ENCODE results near the gene LONP1.

LONP1 gene

GRCh38 chr19:5696196-5697021, 23.5 kb downstream of the LONP1 start:
- H3K27me3 ChIP-seq (ENCODE audit: insufficient read depth, low read depth): no peaks in the 10 kb centered on the region
- no peak for TF ChIP-seq CTCF (conservative IDR thresholded peaks at IDR 0.05; ENCODE audit: low read depth, low read length)
- H4K20me1 ChIP-seq (ENCODE audit: insufficient read depth): peaks cover 6% of the 10 kb centered on the region; the same call in 1 of the 2 replicates
- peaks cover 12% of the 10 kb centered on the region; the same call in 1 of the 2 replicates for H3K36me3 ChIP-seq (ENCODE audit: insufficient read depth)
- H3K4me2 ChIP-seq: no peak overlapping the region
- H2AFZ ChIP-seq (ENCODE audit: low read depth): no peak overlapping the region
- H3K4me1 ChIP-seq (ENCODE audit: low read depth, poor library complexity, severe bottlenecking): no peaks in the 10 kb centered on the region
- H3K79me2 ChIP-seq (ENCODE audit: insufficient read depth, low read depth): peaks cover 23% of the 10 kb centered on the region
- no peak overlapping the region for H3K27ac ChIP-seq
- H3K4me3 ChIP-seq (IDR thresholded peaks at IDR 0.05; ENCODE audit: insufficient read depth, low read depth, low read length): no peak overlapping the region
- H3K9ac ChIP-seq: no peak overlapping the region

GRCh38 chr19:5695649-5696195, 24.2 kb downstream of the LONP1 start:
- no peak overlapping the region for H3K4me2 ChIP-seq
- H3K9ac ChIP-seq: no peak overlapping the region
- H3K36me3 ChIP-seq (ENCODE audit: insufficient read depth): peaks cover 12% of the 10 kb centered on the region; the same call in 1 of the 2 replicates
- TF ChIP-seq CTCF (conservative IDR thresholded peaks at IDR 0.05; ENCODE audit: low read depth, low read length): no peak
- H2AFZ ChIP-seq (ENCODE audit: low read depth): no peak overlapping the region
- no peaks in the 10 kb centered on the region for H3K4me1 ChIP-seq (ENCODE audit: low read depth, poor library complexity, severe bottlenecking)
- no peak overlapping the region for H3K27ac ChIP-seq
- no peak overlapping the region for H3K4me3 ChIP-seq (IDR thresholded peaks at IDR 0.05; ENCODE audit: insufficient read depth, low read depth, low read length)
- H4K20me1 ChIP-seq (ENCODE audit: insufficient read depth): peaks cover 6% of the 10 kb centered on the region; the same call in 1 of the 2 replicates
- H3K79me2 ChIP-seq (ENCODE audit: insufficient read depth, low read depth): peaks cover 30% of the 10 kb centered on the region
- no peaks in the 10 kb centered on the region for H3K27me3 ChIP-seq (ENCODE audit: insufficient read depth, low read depth)

DNA sequence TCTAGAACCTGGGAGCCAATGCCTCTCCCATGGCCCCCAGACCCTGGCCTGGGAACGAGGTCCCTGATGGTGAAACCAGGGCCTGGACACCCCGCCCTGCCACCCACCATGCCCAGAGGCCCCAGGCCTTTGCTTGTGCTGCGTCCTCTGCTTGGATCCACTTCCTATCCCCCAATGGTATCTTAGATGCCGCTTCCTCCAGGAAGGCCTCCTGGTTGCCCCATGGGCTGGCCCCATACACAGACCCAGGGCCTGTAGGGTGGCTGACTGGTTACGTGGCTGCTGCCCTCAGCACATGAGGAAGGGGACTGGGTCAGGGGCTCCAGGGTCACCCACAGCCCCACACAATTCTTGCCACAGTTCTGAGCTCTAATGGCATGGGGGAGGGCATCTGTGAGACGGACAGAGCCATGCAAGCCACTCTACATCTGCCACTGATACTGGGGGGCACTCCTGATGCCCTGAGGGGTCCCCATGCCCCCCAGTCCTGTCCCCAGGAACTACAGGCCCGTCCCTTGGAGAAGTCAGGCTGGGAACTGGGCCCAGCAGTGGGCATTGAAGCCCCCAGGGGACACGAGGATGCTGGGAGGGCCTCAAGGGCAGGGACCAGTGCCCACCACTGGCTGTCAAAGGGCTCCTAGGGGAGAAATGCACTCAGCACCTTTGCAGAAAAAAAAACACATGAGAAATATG, 24.8 kb downstream of the LONP1 start:
- Histone ChIP-seq H3K36me3 (ENCODE audit: insufficient read depth) (peaks cover 12% of the 10 kb centered on the region; the same call in 1 of the 2 replicates), H4K20me1 (ENCODE audit: insufficient read depth) (peaks cover 6% of the 10 kb centered on the region; the same call in 1 of the 2 replicates), H3K27ac (no peak overlapping the region), H2AFZ (ENCODE audit: low read depth) (no peak overlapping the region), H3K4me2 (no peak overlapping the region), H3K27me3 (ENCODE audit: insufficient read depth, low read depth) (no peaks in the 10 kb centered on the region), H3K79me2 (ENCODE audit: insufficient read depth, low read depth) (peaks cover 36% of the 10 kb centered on the region), H3K9ac (no peak overlapping the region), H3K4me3 (IDR thresholded peaks at IDR 0.05; ENCODE audit: insufficient read depth, low read depth, low read length) (no peak overlapping the region), H3K4me1 (ENCODE audit: low read depth, poor library complexity, severe bottlenecking) (no peaks in the 10 kb centered on the region)
- TF ChIP-seq CTCF (conservative IDR thresholded peaks at IDR 0.05; ENCODE audit: low read depth, low read length): no peak

DNA sequence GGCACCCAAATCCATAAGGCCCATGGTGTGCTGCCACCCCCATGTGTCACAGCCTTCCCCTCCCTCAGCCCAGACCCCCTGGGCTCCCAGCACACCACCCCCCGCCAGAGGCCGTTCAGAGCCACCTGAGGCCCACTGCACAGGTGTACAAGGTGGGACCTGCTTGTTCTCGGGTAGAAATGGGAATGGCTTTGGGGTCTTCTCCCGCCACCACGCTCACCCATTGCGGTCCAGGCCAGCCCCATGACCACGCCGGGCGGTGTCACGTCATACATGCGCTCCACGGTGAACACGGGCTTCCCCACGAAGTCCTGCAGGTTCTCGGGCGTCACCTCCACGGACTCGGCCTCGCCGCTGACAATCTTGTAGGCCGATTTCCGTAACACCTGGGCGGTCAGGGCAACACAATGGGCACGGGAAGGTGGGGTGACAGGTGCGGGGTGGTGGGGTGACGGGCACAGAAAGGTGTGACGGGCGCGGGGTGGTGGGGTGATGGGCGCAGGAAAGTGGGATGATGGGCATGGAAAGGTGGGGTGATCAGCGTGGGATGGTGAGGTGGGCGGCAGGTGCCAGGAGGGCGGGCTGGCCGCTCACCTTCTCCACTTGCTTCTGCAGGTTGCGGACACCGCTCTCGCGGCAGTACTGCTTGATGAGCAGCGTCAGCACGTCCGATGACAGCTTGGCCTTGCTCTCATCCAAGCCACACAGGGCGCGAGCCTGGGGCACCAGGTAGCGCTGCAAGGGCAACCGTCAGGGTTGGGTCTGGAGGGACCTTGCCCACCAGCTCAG, 25.6 kb downstream of the LONP1 start:
- no peak for TF ChIP-seq CTCF (conservative IDR thresholded peaks at IDR 0.05; ENCODE audit: low read depth, low read length)
- Histone ChIP-seq H3K4me2 (no peak overlapping the region), H3K4me3 (IDR thresholded peaks at IDR 0.05; ENCODE audit: insufficient read depth, low read depth, low read length) (no peak overlapping the region), H3K27ac (no peak overlapping the region), H3K27me3 (ENCODE audit: insufficient read depth, low read depth) (no peaks in the 10 kb centered on the region), H3K36me3 (ENCODE audit: insufficient read depth) (peaks cover 12% of the 10 kb centered on the region; the same call in 1 of the 2 replicates), H3K4me1 (ENCODE audit: low read depth, poor library complexity, severe bottlenecking) (peaks cover 4% of the 10 kb centered on the region), H2AFZ (ENCODE audit: low read depth) (no peak overlapping the region), H4K20me1 (ENCODE audit: insufficient read depth) (peaks cover 6% of the 10 kb centered on the region; the same call in 1 of the 2 replicates), H3K79me2 (ENCODE audit: insufficient read depth, low read depth) (peaks cover 36% of the 10 kb centered on the region), H3K9ac (no peak overlapping the region)
